PC-9 (cell line): Measurements from ENCODE around the gene FAM81A.

Experiments used
- EZH2 ChIP-seq: fragments of 200-600 bp; sonication (generic); IDR thresholded peaks from 2 replicates; pipeline ENCODE4 v1.8.0; 2017; ENCODE audit warnings: antibody characterized with exemption, low read depth
- TF ChIP-seq, protein P1 (sequence below): fragments of 200-600 bp; sonication (generic); conservative IDR thresholded peaks from 2 replicates; pipeline ENCODE4 v1.6.1; 2017; ENCODE audit warnings: mixed run types, antibody characterized with exemption, mild to moderate bottlenecking, moderate library complexity

DNA sequence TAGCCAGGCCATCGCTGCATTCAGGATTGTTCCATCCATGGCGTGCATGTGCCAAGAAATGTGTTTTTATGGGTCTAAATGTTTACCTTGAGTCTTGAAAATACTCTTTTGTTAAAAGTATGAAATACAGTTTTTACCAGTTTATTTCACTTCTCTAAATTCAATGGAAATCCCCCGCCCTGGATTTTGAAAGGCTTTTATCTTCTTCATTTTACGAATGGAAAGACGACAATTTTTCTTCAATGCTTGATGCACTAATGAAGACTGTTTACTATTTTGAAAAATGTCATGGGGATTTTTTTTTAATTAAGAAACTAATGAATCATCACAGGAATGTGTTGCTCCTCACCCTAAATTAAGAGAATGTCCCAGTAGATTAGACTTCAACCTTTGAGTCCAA, 83.5 kb downstream of the FAM81A start:
- TF ChIP-seq, protein P1, sequence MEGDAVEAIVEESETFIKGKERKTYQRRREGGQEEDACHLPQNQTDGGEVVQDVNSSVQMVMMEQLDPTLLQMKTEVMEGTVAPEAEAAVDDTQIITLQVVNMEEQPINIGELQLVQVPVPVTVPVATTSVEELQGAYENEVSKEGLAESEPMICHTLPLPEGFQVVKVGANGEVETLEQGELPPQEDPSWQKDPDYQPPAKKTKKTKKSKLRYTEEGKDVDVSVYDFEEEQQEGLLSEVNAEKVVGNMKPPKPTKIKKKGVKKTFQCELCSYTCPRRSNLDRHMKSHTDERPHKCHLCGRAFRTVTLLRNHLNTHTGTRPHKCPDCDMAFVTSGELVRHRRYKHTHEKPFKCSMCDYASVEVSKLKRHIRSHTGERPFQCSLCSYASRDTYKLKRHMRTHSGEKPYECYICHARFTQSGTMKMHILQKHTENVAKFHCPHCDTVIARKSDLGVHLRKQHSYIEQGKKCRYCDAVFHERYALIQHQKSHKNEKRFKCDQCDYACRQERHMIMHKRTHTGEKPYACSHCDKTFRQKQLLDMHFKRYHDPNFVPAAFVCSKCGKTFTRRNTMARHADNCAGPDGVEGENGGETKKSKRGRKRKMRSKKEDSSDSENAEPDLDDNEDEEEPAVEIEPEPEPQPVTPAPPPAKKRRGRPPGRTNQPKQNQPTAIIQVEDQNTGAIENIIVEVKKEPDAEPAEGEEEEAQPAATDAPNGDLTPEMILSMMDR = no peak
- TF ChIP-seq EZH2 = no peak
